SK-N-SH (cell line): ENCODE data around the gene CHID1. TPM values are rescaled to one million over a fixed set of nuclear protein-coding genes. Genes with fewer than 3 reads are reported as not detected.
A peak's percentile ranks its signal among the peaks of the same experiment; 100 is the strongest.

Experiments used
- CTCF ChIA-PET: fragments of 300-600, 350-600 bp; formaldehyde crosslinking; extraction: SDS; loops from one replicate; lab custom pipeline; 2021; lab: Yijun Ruan, JAX
- POLR2A ChIA-PET: fragments of 350-600 bp; sonication (Branson Sonifier 250); formaldehyde crosslinking; extraction: SDS; loops from one replicate; lab custom pipeline; 2020; ENCODE audit warnings: antibody characterized with exemption, inconsistent platforms; lab: Yijun Ruan, JAX
- DNase-seq: peaks from one replicate; pipeline ENCODE4 v3.0.0; 2012
- H2AFZ ChIP-seq: fragments of 200-600 bp; sonication (generic); 2 replicates; pipeline ENCODE4 v1.8.1; 2016; ENCODE audit warnings: antibody characterized with exemption, mild to moderate bottlenecking, low read depth
- H3F3A ChIP-seq: fragments of 200-600 bp; sonication (generic); replicated peaks from 2 replicates; pipeline ENCODE3; 2016; ENCODE audit warnings: antibody characterized with exemption, mild to moderate bottlenecking; ENCODE audit not compliant: insufficient read depth
- H3K27ac ChIP-seq, 2 experiments: fragments of 200-500 bp in 1 of 2; fragments of 200-600 bp in 1 of 2; sonication (Bioruptor generic) in 1 of 2; sonication (generic), shearing (Covaris generic) in 1 of 2; 2 replicates each; pipeline versions ENCODE4 v1.5.1 to v1.6.1; 2014 to 2016; ENCODE audit warnings: low read depth in 2 of 2, inconsistent platforms in 1 of 2, low read length in 1 of 2, mild to moderate bottlenecking in 1 of 2, mixed read lengths in 1 of 2
- H3K27me3 ChIP-seq: fragments of 200-600 bp; sonication (generic), shearing (Covaris generic); 2 replicates; pipeline ENCODE4 v1.6.1; 2016; ENCODE audit warnings: mixed run types; ENCODE audit not compliant: insufficient read depth
- H3K36me3 ChIP-seq, 2 experiments: fragments of 200-500 bp in 1 of 2; fragments of 200-600 bp in 1 of 2; sonication (Bioruptor generic) in 1 of 2; sonication (generic) in 1 of 2; replicated peaks in 1 of 2; 2 replicates each; pipeline versions ENCODE3 to v1.5.1; 2014 to 2016; ENCODE audit warnings: low read length in 1 of 2, mild to moderate bottlenecking in 1 of 2; ENCODE audit not compliant: insufficient read depth in 2 of 2, control insufficient read depth in 1 of 2
- H3K4me1 ChIP-seq, 2 experiments: fragments of 200-500 bp in 1 of 2; fragments of 200-600 bp in 1 of 2; sonication (Bioruptor generic) in 1 of 2; sonication (generic), shearing (Covaris generic) in 1 of 2; 2 replicates each; pipeline versions ENCODE4 v1.5.1 to v1.6.1; 2014 to 2016; ENCODE audit warnings: low read depth in 1 of 2, low read length in 1 of 2, mixed run types in 1 of 2; ENCODE audit not compliant: insufficient read depth in 2 of 2, control insufficient read depth in 1 of 2
- H3K4me2 ChIP-seq: fragments of 200-600 bp; sonication (generic), shearing (Covaris generic); 2 replicates; pipeline ENCODE4 v1.6.1; 2017; ENCODE audit warnings: mixed run types
- H3K4me3 ChIP-seq, 2 experiments: fragments of 200-500 bp in 1 of 2; fragments of 200-600 bp in 1 of 2; sonication (Bioruptor generic) in 1 of 2; sonication (generic), shearing (Covaris generic) in 1 of 2; 2 replicates each; pipeline versions ENCODE4 v1.5.1 to v1.8.1; 2014 to 2016; ENCODE audit warnings: low read depth in 2 of 2, inconsistent platforms in 1 of 2, low read length in 1 of 2, mild to moderate bottlenecking in 1 of 2, mixed read lengths in 1 of 2, moderate library complexity in 1 of 2
- H3K79me2 ChIP-seq: fragments of 200-600 bp; sonication (generic); 2 replicates; pipeline ENCODE4 v1.8.1; 2017; ENCODE audit warnings: mild to moderate bottlenecking; ENCODE audit not compliant: insufficient read depth
- H3K9ac ChIP-seq: fragments of 200-600 bp; sonication (generic); 2 replicates; pipeline ENCODE4 v1.6.1; 2017; ENCODE audit warnings: mixed run types
- H3K9me2 ChIP-seq: fragments of 200-600 bp; sonication (generic); 2 replicates; pipeline ENCODE4 v1.6.1; 2017; ENCODE audit warnings: mixed run types
- H3K9me3 ChIP-seq: fragments of 200-600 bp; sonication (generic); 2 replicates; pipeline ENCODE4 v1.6.1; 2017; ENCODE audit warnings: mixed run types, mild to moderate bottlenecking, moderate library complexity
- H4K20me1 ChIP-seq: fragments of 200-600 bp; sonication (generic); 2 replicates; pipeline ENCODE4 v1.6.1; 2017; ENCODE audit warnings: mild to moderate bottlenecking, mixed run types; ENCODE audit not compliant: insufficient read depth
- RAD21 ChIP-seq: IDR thresholded peaks from 2 replicates; pipeline ENCODE4 v1.6.1; 2012; ENCODE audit warnings: mild to moderate bottlenecking, low read length
- RXRA ChIP-seq: IDR thresholded peaks from 2 replicates; pipeline ENCODE4 v1.4.0; 2012; ENCODE audit warnings: low read depth, mild to moderate bottlenecking, borderline replicate concordance
- SMC3 ChIP-seq: IDR thresholded peaks from 2 replicates; pipeline ENCODE4 v1.6.1; 2012; ENCODE audit warnings: low read depth, low read length, improper control_type of control experiment
- USF1 ChIP-seq: IDR thresholded peaks from 2 replicates; pipeline ENCODE4 v1.4.0; 2012; ENCODE audit warnings: low read depth, borderline replicate concordance
- YY1 ChIP-seq: IDR thresholded peaks from 2 replicates; pipeline ENCODE4 v1.4.0; 2012; ENCODE audit warnings: low read depth, mild to moderate bottlenecking
- ZBTB33 ChIP-seq: IDR thresholded peaks from 2 replicates; pipeline ENCODE4 v1.4.0; 2012; ENCODE audit warnings: low read depth, borderline replicate concordance
- WGBS: methylation state at CpG from one replicate; pipeline ENCODE4 v1.1.6; 2017; ENCODE audit warnings: low lambda C conversion rate; 5-methylcytosine and 5-hydroxymethylcytosine counted together
- polyA plus RNA-seq, 3 experiments: library from polyadenylated mRNA; depleted of rRNA; stranded (reverse); fragments of >200 nt; gene quantifications; 2 replicates each; pipeline ENCODE4 v1.2.3, GENCODE V29; 2012
- TF ChIP-seq, protein P1 (sequence below): IDR thresholded peaks from 2 replicates; pipeline ENCODE4 v1.4.0; 2012; ENCODE audit warnings: low read depth
- TF ChIP-seq, protein P2 (sequence below): fragments of 200-600 bp; sonication (generic); IDR thresholded peaks from 2 replicates; pipeline ENCODE4 v1.6.1; 2017; ENCODE audit warnings: antibody characterized with exemption, mild to moderate bottlenecking, moderate library complexity

CHID1 gene
- polyA plus RNA-seq, 1 of the 3 experiments (the other 2 are of a cell fraction), result 231 TPM

DNA sequence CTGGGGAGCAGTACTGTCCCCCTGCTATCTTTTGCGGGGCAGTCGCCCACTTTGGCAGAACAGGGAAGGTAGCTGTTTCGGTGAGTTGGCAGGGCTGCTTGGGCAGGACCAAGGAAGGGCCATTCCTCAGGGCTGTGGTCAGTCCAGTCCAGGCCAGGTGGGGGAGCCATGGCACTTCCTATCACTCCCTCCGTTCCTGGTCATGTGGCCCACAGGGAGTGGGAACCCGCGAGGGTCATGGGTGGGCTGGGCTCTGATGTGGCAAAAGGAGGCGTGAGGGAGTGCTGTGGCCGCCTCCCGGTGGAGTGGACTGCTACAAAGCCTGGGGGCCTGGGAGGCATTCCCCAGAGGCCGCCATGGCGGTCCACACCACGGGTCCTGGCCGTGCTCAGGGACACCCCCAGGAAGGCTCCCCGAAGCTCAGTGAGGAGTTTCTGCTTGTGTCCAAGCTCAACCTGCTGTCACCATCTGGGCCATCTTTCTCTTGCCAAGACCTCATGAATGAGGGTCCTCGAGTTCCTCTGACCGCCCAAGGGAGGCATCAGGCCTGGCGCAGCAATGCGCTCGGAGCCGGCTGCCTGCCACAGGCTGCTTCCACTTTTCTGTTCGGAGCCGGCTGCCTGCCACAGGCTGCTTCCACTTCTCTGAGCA lies 11.9 kb downstream of the CHID1 start:
- Histone ChIP-seq H3K27me3 (no peaks in the 10 kb centered on the region), H3K9ac (no peak overlapping the region), H3K9me3 (no peaks in the 10 kb centered on the region), H3K9me2 (no peaks in the 10 kb centered on the region), H3K4me2 (no peak overlapping the region), H3K4me1 (no peaks in the 10 kb centered on the region), H3K79me2 (no peaks in the 10 kb centered on the region), H4K20me1 (no peaks in the 10 kb centered on the region), H3K36me3 (peaks cover 0 to 51% of the 10 kb centered on the region in 2 experiments), H3F3A (no peaks in the 10 kb centered on the region), H2AFZ (no peak overlapping the region), H3K27ac (no peak overlapping the region), H3K4me3 (no peak overlapping the region)
- peak; percentile 65 for DNase-seq
- TF ChIP-seq RAD21 (peak; percentile 61), USF1 (peak; percentile 24; the same call in 1 of the 2 replicates)
- TF ChIP-seq, protein P1, sequence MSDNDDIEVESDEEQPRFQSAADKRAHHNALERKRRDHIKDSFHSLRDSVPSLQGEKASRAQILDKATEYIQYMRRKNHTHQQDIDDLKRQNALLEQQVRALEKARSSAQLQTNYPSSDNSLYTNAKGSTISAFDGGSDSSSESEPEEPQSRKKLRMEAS, result no peak
- ChIA-PET CTCF (interaction anchor here (0.7 to 2.6 kb wide), 14 partner anchors 12 to 304 kb away, joined by 3 to 21 read pairs (median 4); partner anchors contain the start of gene CHID1), POLR2A (interaction anchor here (1.2 kb wide), 1 partner anchor 39 kb away, joined by 3 read pairs; no protein-coding TSS in a partner anchor)
- 83% methylated on average over 9 of the region's 22 CpGs for WGBS

DNA sequence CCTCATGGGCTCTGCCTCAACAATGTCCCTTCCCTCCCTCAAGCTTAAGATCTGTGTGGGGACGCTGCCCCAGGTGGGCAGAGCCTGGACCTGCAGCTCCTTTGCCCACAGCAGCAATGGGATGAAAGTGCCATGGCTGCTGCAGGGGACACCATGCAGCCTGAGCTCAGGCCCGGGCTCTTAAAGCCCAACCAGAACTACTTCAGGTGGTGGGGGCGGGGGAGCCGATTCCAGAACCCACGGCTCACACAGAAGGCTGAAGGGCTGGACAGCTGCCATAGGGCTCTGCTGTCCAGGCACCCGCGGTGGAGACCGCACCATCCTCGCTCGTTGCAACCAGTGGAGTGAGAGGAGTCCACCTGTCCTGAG lies 12.5 kb downstream of the CHID1 start:
- ChIA-PET POLR2A (interaction anchor here (0.7 to 1.2 kb wide), 2 partner anchors 12 to 38 kb away, joined by 3 read pairs; partner anchors contain the start of gene CHID1), CTCF (interaction anchor here (0.5 to 2.6 kb wide), 18 partner anchors 13 to 304 kb away, joined by 3 to 21 read pairs (median 4); partner anchors contain the start of gene CHID1)
- Histone ChIP-seq H3F3A (no peaks in the 10 kb centered on the region), H4K20me1 (no peaks in the 10 kb centered on the region), H3K9me2 (no peaks in the 10 kb centered on the region), H3K4me2 (no peak overlapping the region), H3K27ac (no peak overlapping the region), H3K79me2 (no peaks in the 10 kb centered on the region), H3K27me3 (no peaks in the 10 kb centered on the region), H3K36me3 (peaks cover 0 to 49% of the 10 kb centered on the region in 2 experiments), H3K4me1 (no peaks in the 10 kb centered on the region), H3K9ac (no peak overlapping the region), H2AFZ (no peak overlapping the region), H3K9me3 (no peaks in the 10 kb centered on the region), H3K4me3 (no peak overlapping the region)
- TF ChIP-seq, protein P2, sequence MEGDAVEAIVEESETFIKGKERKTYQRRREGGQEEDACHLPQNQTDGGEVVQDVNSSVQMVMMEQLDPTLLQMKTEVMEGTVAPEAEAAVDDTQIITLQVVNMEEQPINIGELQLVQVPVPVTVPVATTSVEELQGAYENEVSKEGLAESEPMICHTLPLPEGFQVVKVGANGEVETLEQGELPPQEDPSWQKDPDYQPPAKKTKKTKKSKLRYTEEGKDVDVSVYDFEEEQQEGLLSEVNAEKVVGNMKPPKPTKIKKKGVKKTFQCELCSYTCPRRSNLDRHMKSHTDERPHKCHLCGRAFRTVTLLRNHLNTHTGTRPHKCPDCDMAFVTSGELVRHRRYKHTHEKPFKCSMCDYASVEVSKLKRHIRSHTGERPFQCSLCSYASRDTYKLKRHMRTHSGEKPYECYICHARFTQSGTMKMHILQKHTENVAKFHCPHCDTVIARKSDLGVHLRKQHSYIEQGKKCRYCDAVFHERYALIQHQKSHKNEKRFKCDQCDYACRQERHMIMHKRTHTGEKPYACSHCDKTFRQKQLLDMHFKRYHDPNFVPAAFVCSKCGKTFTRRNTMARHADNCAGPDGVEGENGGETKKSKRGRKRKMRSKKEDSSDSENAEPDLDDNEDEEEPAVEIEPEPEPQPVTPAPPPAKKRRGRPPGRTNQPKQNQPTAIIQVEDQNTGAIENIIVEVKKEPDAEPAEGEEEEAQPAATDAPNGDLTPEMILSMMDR, result peak; percentile 48
- TF ChIP-seq RXRA (no peak), SMC3 (peak; percentile 29; the same call in 1 of the 2 replicates), RAD21 (peak; percentile 62), YY1 (no peak), ZBTB33 (no peak)
- peak; percentile 70 for DNase-seq
- 64% methylated on average over 8 of the region's 10 CpGs for WGBS
